Measurements from ENCODE around the gene XYLT1. TPM values are rescaled to one million over a fixed set of nuclear protein-coding genes. Genes with fewer than 3 reads are reported as not detected.

The XYLT1 gene
- total and polyA plus RNA-seq, 2 of the 8 experiments (the other 6 are each of a cell fraction or from before 2014, with no cell fraction given), result 6.6 to 25.4 TPM

GRCh38 chr16:17063201-17064139, 407.3 kb downstream of the XYLT1 start:
- Histone ChIP-seq H2AFZ (ENCODE audit: low read length) (no peak overlapping the region), H3K9ac (replicated peaks in 1 of 4; ENCODE audit: extremely low read depth in 1 of 4, low read depth in 3 of 4, low read length in 3 of 4) (no peak overlapping the region), H3K4me2 (ENCODE audit: insufficient read depth in 1 of 2, low read depth in 2 of 2, low read length in 2 of 2) (no peak overlapping the region)
- TF ChIP-seq CTCF (IDR thresholded peaks at IDR 0.05; ENCODE audit: control extremely low read depth in 1 of 3, insufficient read depth in 1 of 3, low read depth in 1 of 3, low read length in 3 of 3) (no peak), TEAD4 (IDR thresholded peaks at IDR 0.05; ENCODE audit: low read depth, low read length) (no peak), RXRA (IDR thresholded peaks at IDR 0.05; ENCODE audit: insufficient read depth, low read depth, low read length) (no peak), TBP (IDR thresholded peaks at IDR 0.05; ENCODE audit: low read depth, low read length) (no peak), HDAC2 (IDR thresholded peaks at IDR 0.05; ENCODE audit: borderline replicate concordance in 1 of 2, low read depth in 2 of 2, low read length in 2 of 2) (no peak), EGR1 (IDR thresholded peaks at IDR 0.05; ENCODE audit: borderline replicate concordance, low read depth, low read length) (no peak), ZNF274 (IDR thresholded peaks at IDR 0.05; ENCODE audit: borderline replicate concordance, extremely low read depth, low read length) (no peak), ASH2L (IDR thresholded peaks at IDR 0.05; ENCODE audit: low read length) (no peak)

More at GRCh38 chr16:17063201-17064139, 407.3 kb downstream of the XYLT1 start:
- Histone ChIP-seq H4K5ac (ENCODE audit: insufficient read length, low read depth, low read length) (no peak overlapping the region), H2BK5ac (ENCODE audit: low read depth, low read length) (no peak overlapping the region), H4K8ac (ENCODE audit: extremely low read depth, insufficient read depth, low read length) (no peak overlapping the region), H2BK20ac (ENCODE audit: low read length) (no peak overlapping the region), H3K27ac (ENCODE audit: low read depth, low read length) (no peak overlapping the region), H2BK12ac (ENCODE audit: low read depth, low read length) (no peak overlapping the region), H3K4me1 (replicated peaks in 1 of 4; ENCODE audit: control insufficient read depth in 3 of 4, insufficient read depth in 4 of 4, low read length in 3 of 4) (no peaks in the 10 kb centered on the region; a peak in 1 of 7 replicates), H3K79me1 (ENCODE audit: low read depth, low read length) (no peaks in the 10 kb centered on the region), H3K4ac (replicated peaks; ENCODE audit: insufficient read length, low read depth, low read length) (no peak overlapping the region), H3K79me2 (ENCODE audit: control insufficient read depth in 1 of 2, insufficient read depth in 2 of 2, low read length in 2 of 2) (no peaks in the 10 kb centered on the region), H3K4me3 (ENCODE audit: extremely low read depth in 1 of 4, insufficient read depth in 2 of 4, low read depth in 3 of 4, low read length in 4 of 4) (no peak overlapping the region), H4K91ac (replicated peaks; ENCODE audit: insufficient read length, low read length) (no peak overlapping the region), H3K9me3 (ENCODE audit: insufficient read depth in 2 of 2, low read depth in 1 of 2, low read length in 1 of 2) (no peaks in the 10 kb centered on the region), H2AK5ac (ENCODE audit: low read depth, low read length) (no peak overlapping the region), H2BK15ac (ENCODE audit: low read length) (no peak overlapping the region), H4K20me1 (replicated peaks in 1 of 2; ENCODE audit: control insufficient read depth in 1 of 2, insufficient read depth in 2 of 2, low read length in 2 of 2) (no peaks in the 10 kb centered on the region), H3K23me2 (ENCODE audit: low read depth, low read length) (no peaks in the 10 kb centered on the region), H3K36me3 (ENCODE audit: control insufficient read depth in 2 of 4, insufficient read depth in 4 of 4, low read length in 3 of 4) (no peaks in the 10 kb centered on the region), H3K27me3 (replicated peaks in 1 of 4; ENCODE audit: control insufficient read depth in 3 of 4, extremely low read depth in 1 of 4, insufficient read depth in 3 of 4, low read length in 3 of 4) (no peaks in the 10 kb centered on the region), H3K23ac (ENCODE audit: insufficient read length) (no peak overlapping the region), H3K14ac (ENCODE audit: insufficient read length) (no peak overlapping the region), H2BK120ac (replicated peaks; ENCODE audit: low read depth, low read length) (no peak overlapping the region), H3K18ac (ENCODE audit: extremely low read depth, low read length) (no peak overlapping the region), H3K56ac (replicated peaks; ENCODE audit: insufficient read length, low read depth, low read length) (no peak overlapping the region)
- 87% methylated on average over 11 of the region's 11 CpGs; no CpG with 5 or more reads in 1 of the 2 experiments for WGBS, 2 experiments (ENCODE audit: extremely low coverage in 1 of 2, insufficient coverage in 1 of 2, insufficient read length in 1 of 2, insufficient replicate concordance in 2 of 2, low coverage in 1 of 2, low lambda C conversion rate in 2 of 2, missing lambda C conversion rate in 1 of 2)
- ChIA-PET CTCF (ENCODE audit: partially characterized antibody) (no interaction called here), POLR2A (ENCODE audit: partially characterized antibody) (interaction anchor here (1.2 kb wide), 1 partner anchor 51 kb away, joined by 3 read pairs; no protein-coding TSS in a partner anchor)
- no peak for DNase-seq (ENCODE audit: low read depth in 1 of 2, low spot score in 2 of 2)
- no peak for FAIRE-seq

All from H1 (cell line).